Islet precursor cell (in vitro differentiated cells): ENCODE results near the gene ST8SIA1.

Experiments
- DNase-seq: peaks from one replicate; pipeline ENCODE4 v3.0.0-alpha.2; 2018

The ST8SIA1 gene

GRCh38 chr12:22276867-22277266, 57.6 kb downstream of the ST8SIA1 start:
- DNase-seq, result no peak

GRCh38 chr12:22276313-22276712, 58.2 kb downstream of the ST8SIA1 start:
- DNase-seq, result no peak

GRCh38 chr12:22275843-22276242, 58.7 kb downstream of the ST8SIA1 start:
- peak; percentile 99 for DNase-seq

- no peak for DNase-seq
Observed at GRCh38 chr12:22272335-22273151, 62.0 kb downstream of the ST8SIA1 start.

- DNase-seq, result no peak
Observed at GRCh38 chr12:22271023-22271422, 63.5 kb downstream of the ST8SIA1 start.

- DNase-seq, result no peak
Observed at GRCh38 chr12:22268973-22269372, 65.5 kb downstream of the ST8SIA1 start.

- DNase-seq, result no peak
Observed at GRCh38 chr12:22268406-22268805, 66.1 kb downstream of the ST8SIA1 start.

GRCh38 chr12:22266101-22266500, 68.4 kb downstream of the ST8SIA1 start:
- DNase-seq, result no peak

GRCh38 chr12:22264380-22264779, 70.1 kb downstream of the ST8SIA1 start:
- DNase-seq, result no peak

- DNase-seq, result peak; percentile 78
Observed at GRCh38 chr12:22262309-22262708, 72.2 kb downstream of the ST8SIA1 start.

- no peak for DNase-seq
Observed at GRCh38 chr12:22257100-22257499, 77.4 kb downstream of the ST8SIA1 start.

GRCh38 chr12:22256605-22257004, 77.9 kb downstream of the ST8SIA1 start:
- no peak for DNase-seq

GRCh38 chr12:22256041-22256441, 78.5 kb downstream of the ST8SIA1 start:
- DNase-seq, result no peak

GRCh38 chr12:22255097-22255496, 79.4 kb downstream of the ST8SIA1 start:
- DNase-seq, result peak; percentile 73

- no peak for DNase-seq
Observed at GRCh38 chr12:22254478-22254877, 80.0 kb downstream of the ST8SIA1 start.

- DNase-seq, result no peak
Observed at GRCh38 chr12:22252057-22252456, 82.5 kb downstream of the ST8SIA1 start.

- DNase-seq, result no peak
Observed at GRCh38 chr12:22250762-22251161, 83.7 kb downstream of the ST8SIA1 start.

GRCh38 chr12:22248571-22249115, 85.9 kb downstream of the ST8SIA1 start:
- DNase-seq, result no peak

- no peak for DNase-seq
Observed at GRCh38 chr12:22248121-22248520, 86.4 kb downstream of the ST8SIA1 start.

- DNase-seq, result no peak
Observed at GRCh38 chr12:22246217-22246846, 88.2 kb downstream of the ST8SIA1 start.

GRCh38 chr12:22242726-22243125, 91.8 kb downstream of the ST8SIA1 start:
- DNase-seq, result no peak

- DNase-seq, result no peak
Observed at GRCh38 chr12:22238211-22238610, 96.3 kb downstream of the ST8SIA1 start.

GRCh38 chr12:22234561-22234960, 99.9 kb downstream of the ST8SIA1 start:
- no peak for DNase-seq

- DNase-seq, result no peak
Observed at GRCh38 chr12:22231836-22232235, 102.7 kb downstream of the ST8SIA1 start.
